Osteoblast (primary cell): ENCODE results near the gene GCM1. TPM values are rescaled to one million over a fixed set of nuclear protein-coding genes. Genes with fewer than 3 reads are reported as not detected.
A peak's percentile ranks its signal among the peaks of the same experiment; 100 is the strongest.

ENCODE experiments used
- DNase-seq: peaks from one replicate; pipeline ENCODE4 v3.0.0; 2011; ENCODE audit warnings: low spot score, mixed read lengths; ENCODE audit not compliant: insufficient read length; ENCODE audit errors: missing footprints
- H2AFZ ChIP-seq: 2 replicates; pipeline ENCODE4 v1.6.0; 2011; ENCODE audit warnings: mild to moderate bottlenecking, low read length
- H3K27ac ChIP-seq: 2 replicates; pipeline ENCODE4 v1.5.1; 2011; ENCODE audit warnings: mild to moderate bottlenecking, low read depth, low read length, moderate library complexity
- H3K27me3 ChIP-seq: 2 replicates; pipeline ENCODE4 v1.6.0; 2012; ENCODE audit warnings: mild to moderate bottlenecking, control low read depth, inconsistent platforms, low read length, moderate library complexity; ENCODE audit not compliant: insufficient read depth
- H3K36me3 ChIP-seq: 2 replicates; pipeline ENCODE4 v1.5.1; 2011; ENCODE audit warnings: mild to moderate bottlenecking, low read length, control low read depth, moderate library complexity; ENCODE audit not compliant: insufficient read depth
- H3K4me1 ChIP-seq: 2 replicates; pipeline ENCODE4 v1.5.1; 2011; ENCODE audit warnings: mild to moderate bottlenecking, low read length, control low read depth, moderate library complexity; ENCODE audit not compliant: insufficient read depth
- H3K4me2 ChIP-seq: 2 replicates; pipeline ENCODE4 v1.6.0; 2011; ENCODE audit warnings: mild to moderate bottlenecking, low read length; ENCODE audit not compliant: insufficient read depth
- H3K4me3 ChIP-seq: fragments of 200-600 bp; sonication (generic); 3 replicates; pipeline ENCODE4 v1.5.1; 2012; ENCODE audit warnings: mild to moderate bottlenecking, low read length, inconsistent platforms; ENCODE audit not compliant: insufficient read depth
- H3K79me2 ChIP-seq: 2 replicates; pipeline ENCODE4 v1.6.0; 2012; ENCODE audit warnings: mild to moderate bottlenecking, low read length, control low read depth, inconsistent platforms; ENCODE audit not compliant: insufficient read depth
- H3K9me3 ChIP-seq: 2 replicates; pipeline ENCODE4 v1.5.1; 2011; ENCODE audit warnings: low read depth, low read length, control low read depth
- H4K20me1 ChIP-seq: 2 replicates; pipeline ENCODE4 v1.6.0; 2012; ENCODE audit warnings: mild to moderate bottlenecking, low read length, control low read depth; ENCODE audit not compliant: insufficient read depth
- CTCF ChIP-seq: IDR thresholded peaks from 2 replicates; pipeline ENCODE4 v1.5.1; 2011; ENCODE audit warnings: mild to moderate bottlenecking, low read depth, low read length, moderate library complexity; ENCODE audit errors: extremely low read depth
- total RNA-seq: library from RNA; depleted of rRNA; stranded (reverse); fragments of >200 nt; gene quantifications from 2 replicates; pipeline ENCODE4 v1.2.3, GENCODE V29; 2012

The GCM1 gene
- not detected in 2 replicates for total RNA-seq

- Histone ChIP-seq H4K20me1 (no peaks in the 10 kb centered on the region), H3K4me2 (no peak within 1 kb of the TSS), H3K36me3 (no peaks in the 10 kb centered on the region), H3K27me3 (peaks cover 11% of the 10 kb centered on the region), H3K4me3 (no peak within 1 kb of the TSS), H2AFZ (no peak within 1 kb of the TSS), H3K9me3 (no peaks in the 10 kb centered on the region), H3K27ac (no peak within 1 kb of the TSS), H3K4me1 (no peaks in the 10 kb centered on the region), H3K79me2 (no peaks in the 10 kb centered on the region)
- DNase-seq = no peak
- no peak for TF ChIP-seq CTCF
These were observed at the start of gene GCM1 for GRCh38 chr6:53148684-53149083. Gene GCM1, minus strand, starts transcription at chr6:53148841. Its CDS starts 3,209 bp downstream, at chr6:53145632.

GRCh38 chr6:53197553-53197952 lies 48.9 kb upstream of the GCM1 start:
- no peaks in the 10 kb centered on the region for H3K36me3 ChIP-seq
- no peak for TF ChIP-seq CTCF
- H3K9me3 ChIP-seq = no peaks in the 10 kb centered on the region

GRCh38 chr6:53195048-53195447 lies 46.4 kb upstream of the GCM1 start:
- H3K4me1 ChIP-seq = peaks cover 3% of the 10 kb centered on the region
- H4K20me1 ChIP-seq = no peaks in the 10 kb centered on the region
- H3K27ac ChIP-seq = no peak overlapping the region
- no peak for TF ChIP-seq CTCF
- no peaks in the 10 kb centered on the region for H3K79me2 ChIP-seq
- no peaks in the 10 kb centered on the region for H3K9me3 ChIP-seq
- H3K27me3 ChIP-seq = no peaks in the 10 kb centered on the region
- H3K4me3 ChIP-seq = no peak overlapping the region
- no peaks in the 10 kb centered on the region for H3K36me3 ChIP-seq
- H2AFZ ChIP-seq = no peak overlapping the region
- H3K4me2 ChIP-seq = no peak overlapping the region
- DNase-seq = no peak

More at GRCh38 chr6:53197553-53197952, 48.9 kb upstream of the GCM1 start:
- H2AFZ ChIP-seq = no peak overlapping the region
- no peaks in the 10 kb centered on the region for H4K20me1 ChIP-seq
- DNase-seq = no peak
- H3K27ac ChIP-seq = no peak overlapping the region
- peaks cover 3% of the 10 kb centered on the region for H3K4me1 ChIP-seq
- H3K27me3 ChIP-seq = no peaks in the 10 kb centered on the region
- no peak overlapping the region for H3K4me2 ChIP-seq
- no peaks in the 10 kb centered on the region for H3K79me2 ChIP-seq
- H3K4me3 ChIP-seq = no peak overlapping the region

GRCh38 chr6:53192682-53193188 lies 44.1 kb upstream of the GCM1 start:
- no peak for TF ChIP-seq CTCF
- Histone ChIP-seq H3K36me3 (no peaks in the 10 kb centered on the region), H3K9me3 (no peaks in the 10 kb centered on the region), H4K20me1 (no peaks in the 10 kb centered on the region), H3K27ac (no peak overlapping the region), H3K4me3 (no peak overlapping the region), H2AFZ (peak overlapping the region; percentile 53), H3K27me3 (no peaks in the 10 kb centered on the region), H3K79me2 (no peaks in the 10 kb centered on the region), H3K4me1 (peaks cover 3% of the 10 kb centered on the region), H3K4me2 (no peak overlapping the region)
- peak; percentile 74 for DNase-seq
